Spleen (tissue), 7 donors: ENCODE results near the gene MCM3.

ENCODE experiments used
- CTCF ChIP-seq, 11 experiments: fragments of 200-600 bp in 7 of 11; fragments of 450-650 bp in 4 of 11; sonication (generic) in 4 of 11; IDR thresholded peaks in 8 of 11; conservative IDR thresholded peaks in 3 of 11; 1 replicate in 7 of 11; 2 replicates in 4 of 11; pipeline versions ENCODE4 v1.4.0 to v1.8.0; 2016 to 2021; ENCODE audit warnings: antibody characterized with exemption in 11 of 11, inconsistent platforms in 4 of 11, mild to moderate bottlenecking in 1 of 11
- POLR2A ChIP-seq, 3 donors: fragments of 450-650 bp; IDR thresholded peaks; one replicate each; pipeline ENCODE4 v1.5.1; 2017; ENCODE audit warnings: antibody characterized with exemption in 3 of 3, mild to moderate bottlenecking in 1 of 3
- POLR2AphosphoS5 ChIP-seq, 3 donors: sonication (generic); formaldehyde crosslinking; IDR thresholded peaks; one replicate each; pipeline ENCODE4 v1.5.1; 2017; ENCODE audit warnings: antibody characterized with exemption in 3 of 3
- donor health status: DM: no; HTN: no; CAD: no; lungs with moderate emphysema.
- donor health status: DM: no; HTN: no; CAD: no.
- donor health status: DM: no; HTN: no; CAD: no.

GRCh38 chr6:52304983-52305390, 20.4 kb upstream of the MCM3 start:
- TF ChIP-seq POLR2A (IDR thresholded peaks at IDR 0.05) (no peak), CTCF (IDR thresholded peaks at IDR 0.05 in 8 of 11, conservative IDR thresholded peaks at IDR 0.05 in 3 of 11) (no peak), POLR2AphosphoS5 (IDR thresholded peaks at IDR 0.05) (no peak)
